SU-DHL-6 (cell line): ENCODE measurements around the gene CBFA2T2.
A peak's percentile ranks its signal among the peaks of the same experiment; 100 is the strongest.

Experiments
- H2AFZ ChIP-seq: fragments of 200-600 bp; sonication (generic); 2 replicates; pipeline ENCODE4 v1.6.1; 2014; ENCODE audit warnings: low read depth, mild to moderate bottlenecking, moderate library complexity, mixed read lengths, antibody characterized with exemption, low read length; ENCODE audit not compliant: severe bottlenecking
- H3F3A ChIP-seq: fragments of 200-600 bp; shearing (Covaris generic); 2 replicates; pipeline ENCODE4 v1.6.0; 2016; ENCODE audit warnings: antibody characterized with exemption, mild to moderate bottlenecking; ENCODE audit not compliant: insufficient read depth
- H3K27ac ChIP-seq: fragments of 200-600 bp; sonication (generic); 2 replicates; pipeline ENCODE4 v1.5.1; 2016; ENCODE audit warnings: low read depth, mild to moderate bottlenecking, low read length, moderate library complexity, mixed read lengths
- H3K27me3 ChIP-seq: fragments of 200-600 bp; sonication (generic), shearing (Covaris generic); 2 replicates; pipeline ENCODE4 v1.6.0; 2014; ENCODE audit warnings: mild to moderate bottlenecking, low read length
- H3K36me3 ChIP-seq: fragments of 200-600 bp; sonication (generic); 2 replicates; pipeline ENCODE4 v1.6.1; 2014; ENCODE audit warnings: mild to moderate bottlenecking, low read length, mixed read lengths
- H3K4me2 ChIP-seq: fragments of 300-600, 200-600 bp; shearing (Covaris generic), sonication (generic); 2 replicates; pipeline ENCODE4 v1.6.0; 2014; ENCODE audit warnings: low read length, low read depth, mild to moderate bottlenecking; ENCODE audit not compliant: poor library complexity, severe bottlenecking
- H3K4me3 ChIP-seq: fragments of 200-600 bp; sonication (generic); 2 replicates; pipeline ENCODE4 v1.5.1; 2014; ENCODE audit warnings: antibody characterized with exemption, low read length, mild to moderate bottlenecking, mixed read lengths; ENCODE audit not compliant: insufficient read depth, poor library complexity, severe bottlenecking
- H3K79me2 ChIP-seq: fragments of 200-600 bp; sonication (generic); 2 replicates; pipeline ENCODE4 v1.6.1; 2014; ENCODE audit warnings: mild to moderate bottlenecking, low read length, moderate library complexity; ENCODE audit not compliant: insufficient read depth
- H3K9ac ChIP-seq: fragments of 200-600 bp; sonication (generic); 2 replicates; pipeline ENCODE4 v1.7.0; 2014; ENCODE audit warnings: mild to moderate bottlenecking, low read length
- H3K9me2 ChIP-seq: fragments of 200-600 bp; sonication (generic); replicated peaks from 2 replicates; pipeline ENCODE4 v1.6.1; 2014; ENCODE audit warnings: low read length; ENCODE audit not compliant: insufficient read depth
- H3K9me3 ChIP-seq: fragments of 200-600 bp; sonication (generic); 2 replicates; pipeline ENCODE4 v1.6.1; 2014; ENCODE audit warnings: low read length, mixed read lengths; ENCODE audit not compliant: insufficient read depth
- H4K20me1 ChIP-seq: fragments of 200-600 bp; sonication (generic); 2 replicates; pipeline ENCODE4 v1.6.1; 2014; ENCODE audit warnings: low read depth, mild to moderate bottlenecking, antibody characterized with exemption, low read length, moderate library complexity, mixed read lengths
- EZH2phosphoT487 ChIP-seq: fragments of 200-600 bp; sonication (generic), shearing (Covaris generic); conservative IDR thresholded peaks from 2 replicates; pipeline ENCODE4 v1.6.1; 2018; ENCODE audit warnings: mild to moderate bottlenecking, antibody characterized with exemption, low read length, moderate library complexity, mixed read lengths
- TF ChIP-seq, protein P1 (sequence below): fragments of 200-600 bp; sonication (generic); IDR thresholded peaks from one replicate; pipeline ENCODE4 v1.5.1; 2017; ENCODE audit warnings: antibody characterized with exemption, mild to moderate bottlenecking, low read length, moderate library complexity; ENCODE audit not compliant: insufficient read depth, poor library complexity, severe bottlenecking

The CBFA2T2 gene

DNA sequence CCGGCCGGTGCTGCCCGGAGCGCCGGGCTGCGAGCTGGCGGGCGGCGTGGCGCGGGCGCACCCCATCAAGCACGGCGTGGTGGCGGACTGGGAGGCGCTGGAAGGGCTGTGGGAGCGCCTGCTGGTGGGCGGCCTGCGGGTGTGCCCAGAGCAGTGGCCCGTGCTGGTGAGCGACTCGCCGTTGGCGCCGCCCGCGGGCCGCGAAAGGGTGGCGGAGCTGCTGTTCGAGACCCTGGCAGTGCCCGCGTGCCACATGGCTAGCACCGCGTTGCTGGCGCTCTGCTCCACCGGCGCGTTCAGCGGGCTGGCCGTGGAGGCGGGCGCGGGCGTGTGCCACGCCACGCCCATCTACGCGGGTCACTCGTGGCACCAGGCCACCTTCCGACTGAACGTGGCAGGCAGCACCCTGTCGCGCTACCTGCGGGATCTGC, 177.4 kb downstream of the CBFA2T2 start:
- TF ChIP-seq, protein P1, sequence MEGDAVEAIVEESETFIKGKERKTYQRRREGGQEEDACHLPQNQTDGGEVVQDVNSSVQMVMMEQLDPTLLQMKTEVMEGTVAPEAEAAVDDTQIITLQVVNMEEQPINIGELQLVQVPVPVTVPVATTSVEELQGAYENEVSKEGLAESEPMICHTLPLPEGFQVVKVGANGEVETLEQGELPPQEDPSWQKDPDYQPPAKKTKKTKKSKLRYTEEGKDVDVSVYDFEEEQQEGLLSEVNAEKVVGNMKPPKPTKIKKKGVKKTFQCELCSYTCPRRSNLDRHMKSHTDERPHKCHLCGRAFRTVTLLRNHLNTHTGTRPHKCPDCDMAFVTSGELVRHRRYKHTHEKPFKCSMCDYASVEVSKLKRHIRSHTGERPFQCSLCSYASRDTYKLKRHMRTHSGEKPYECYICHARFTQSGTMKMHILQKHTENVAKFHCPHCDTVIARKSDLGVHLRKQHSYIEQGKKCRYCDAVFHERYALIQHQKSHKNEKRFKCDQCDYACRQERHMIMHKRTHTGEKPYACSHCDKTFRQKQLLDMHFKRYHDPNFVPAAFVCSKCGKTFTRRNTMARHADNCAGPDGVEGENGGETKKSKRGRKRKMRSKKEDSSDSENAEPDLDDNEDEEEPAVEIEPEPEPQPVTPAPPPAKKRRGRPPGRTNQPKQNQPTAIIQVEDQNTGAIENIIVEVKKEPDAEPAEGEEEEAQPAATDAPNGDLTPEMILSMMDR, result no peak
- no peak for TF ChIP-seq EZH2phosphoT487
- peak overlapping the region; percentile 4 for H2AFZ ChIP-seq
- peak overlapping the region; percentile 86 for H3K9ac ChIP-seq

DNA sequence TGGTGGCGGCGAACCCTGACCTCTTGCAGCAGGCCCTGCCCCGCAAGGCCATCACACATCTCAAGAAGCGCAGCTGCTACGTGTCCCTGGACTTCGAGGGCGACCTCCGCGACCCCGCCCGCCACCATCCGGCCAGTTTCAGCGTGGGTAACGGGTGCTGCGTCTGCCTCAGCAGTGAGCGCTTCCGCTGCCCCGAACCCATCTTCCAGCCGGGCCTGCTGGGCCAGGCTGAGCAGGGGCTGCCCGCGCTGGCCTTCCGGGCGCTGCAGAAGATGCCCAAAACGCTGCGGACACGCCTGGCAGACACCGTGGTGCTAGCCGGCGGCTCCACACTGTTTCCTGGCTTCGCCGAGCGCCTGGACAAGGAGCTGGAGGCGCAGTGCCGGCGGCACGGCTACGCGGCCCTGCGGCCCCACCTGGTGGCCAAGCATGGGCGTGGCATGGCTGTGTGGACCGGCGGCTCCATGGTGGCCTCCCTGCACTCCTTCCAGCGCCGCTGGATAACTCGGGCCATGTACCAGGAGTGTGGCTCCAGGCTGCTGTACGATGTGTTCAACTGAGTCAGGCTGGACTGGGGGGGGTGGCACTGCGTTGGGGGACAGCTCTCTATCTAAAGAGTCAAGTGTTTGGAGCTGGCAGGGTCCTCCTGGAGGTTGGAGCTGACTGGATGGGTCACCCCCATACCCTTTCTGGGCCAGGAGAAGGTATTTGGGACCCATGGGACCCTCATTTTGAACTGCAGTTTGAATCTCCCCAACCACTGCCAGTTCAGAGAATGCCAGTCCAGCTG, 178.0 kb downstream of the CBFA2T2 start:
- no peaks in the 10 kb centered on the region for H3K9me2 ChIP-seq
- peak overlapping the region; percentile 4 for H2AFZ ChIP-seq
- no peaks in the 10 kb centered on the region for H4K20me1 ChIP-seq
- no peaks in the 10 kb centered on the region for H3K27me3 ChIP-seq
- H3K4me3 ChIP-seq, result peak overlapping the region; percentile 49
- peaks cover 38% of the 10 kb centered on the region for H3F3A ChIP-seq
- peak overlapping the region; percentile 68 for H3K4me2 ChIP-seq
- H3K9me3 ChIP-seq, result no peaks in the 10 kb centered on the region
- H3K79me2 ChIP-seq, result peaks cover 31% of the 10 kb centered on the region
- peak overlapping the region; percentile 86 for H3K9ac ChIP-seq
- H3K27ac ChIP-seq, result peak overlapping the region; percentile 78
- 0 out of 2 replicates have a peak, but pooled peaks cover 3% of the 10 kb centered on the region for H3K36me3 ChIP-seq
- TF ChIP-seq EZH2phosphoT487, result no peak
- TF ChIP-seq, protein P1, result peak; percentile 69

More for the DNA sequence above, 177.4 kb downstream of the CBFA2T2 start:
- Histone ChIP-seq H3K9me2 (no peaks in the 10 kb centered on the region), H3K36me3 (0 out of 2 replicates have a peak, but pooled peaks cover 3% of the 10 kb centered on the region), H3K79me2 (peaks cover 28% of the 10 kb centered on the region; the same call in 1 of the 2 replicates), H3K9me3 (no peaks in the 10 kb centered on the region), H4K20me1 (no peaks in the 10 kb centered on the region), H3F3A (peaks cover 38% of the 10 kb centered on the region), H3K4me3 (peak overlapping the region; percentile 49), H3K27ac (peak overlapping the region; percentile 78), H3K27me3 (no peaks in the 10 kb centered on the region), H3K4me2 (peak overlapping the region; percentile 68)

DNA sequence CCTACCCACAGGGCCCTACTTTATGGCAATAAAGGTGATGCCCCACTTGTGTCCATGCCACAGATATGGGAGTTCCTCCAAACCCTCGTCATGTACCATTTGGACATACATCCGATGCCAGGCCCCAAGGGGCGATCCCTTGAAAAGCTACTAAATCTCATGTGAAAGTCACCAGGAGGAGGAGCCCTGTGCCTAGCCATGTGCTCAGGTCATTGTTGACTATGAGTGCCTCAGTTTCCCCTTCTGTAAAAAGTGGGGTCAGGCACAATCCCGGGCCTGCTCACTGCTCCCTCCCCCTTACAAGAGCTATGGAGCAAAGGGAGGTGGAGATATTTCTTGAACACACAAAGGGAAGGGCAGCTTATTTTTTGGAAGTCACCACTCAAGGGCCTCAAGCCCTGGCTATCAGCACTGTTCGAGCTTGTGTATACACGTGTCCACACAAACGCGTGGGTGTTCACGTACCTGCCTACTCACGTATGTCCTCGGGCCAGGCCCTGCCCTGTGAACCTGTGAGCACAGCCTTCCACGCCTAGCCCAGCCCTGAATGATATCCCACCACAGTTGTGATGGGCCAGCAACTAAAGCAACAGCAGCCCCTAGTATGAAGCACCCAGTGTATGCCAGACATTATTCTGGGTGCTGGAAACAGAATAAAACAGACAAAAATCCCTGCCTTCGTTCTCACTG, 178.7 kb downstream of the CBFA2T2 start:
- H3K27ac ChIP-seq, result peak overlapping the region; percentile 78
- H3K4me3 ChIP-seq, result peak overlapping the region; percentile 49
- TF ChIP-seq, protein P1, result no peak
- no peak for TF ChIP-seq EZH2phosphoT487
- H3K79me2 ChIP-seq, result peaks cover 34% of the 10 kb centered on the region
- H3K9me2 ChIP-seq, result no peaks in the 10 kb centered on the region
- H4K20me1 ChIP-seq, result no peaks in the 10 kb centered on the region
- H2AFZ ChIP-seq, result no peak overlapping the region
- H3F3A ChIP-seq, result peaks cover 38% of the 10 kb centered on the region
- 0 out of 2 replicates have a peak, but pooled peaks cover 3% of the 10 kb centered on the region for H3K36me3 ChIP-seq
- peak overlapping the region; percentile 68 for H3K4me2 ChIP-seq
- no peaks in the 10 kb centered on the region for H3K27me3 ChIP-seq
- H3K9me3 ChIP-seq, result no peaks in the 10 kb centered on the region
- peak overlapping the region; percentile 86 for H3K9ac ChIP-seq
